Measurements from ENCODE around the gene ETV6.

Gene ETV6

GRCh38 chr12:11774821-11775220 lies 125.3 kb downstream of the ETV6 start:
- no peak for DNase-seq (ENCODE audit: low read depth, low spot score)

GRCh38 chr12:11776316-11776715 lies 126.8 kb downstream of the ETV6 start:
- DNase-seq (ENCODE audit: low read depth, low spot score), result no peak

GRCh38 chr12:11777451-11777850 lies 128.0 kb downstream of the ETV6 start:
- DNase-seq (ENCODE audit: low read depth, low spot score), result no peak

GRCh38 chr12:11777962-11778361 lies 128.5 kb downstream of the ETV6 start:
- no peak for DNase-seq (ENCODE audit: low read depth, low spot score)

GRCh38 chr12:11778713-11779685 lies 129.5 kb downstream of the ETV6 start:
- no peak for DNase-seq (ENCODE audit: low read depth, low spot score)

- no peak for DNase-seq (ENCODE audit: low read depth, low spot score)
Measured at GRCh38 chr12:11780521-11781101, 131.1 kb downstream of the ETV6 start.

- no peak for DNase-seq (ENCODE audit: low read depth, low spot score)
Measured at GRCh38 chr12:11782914-11783420, 133.5 kb downstream of the ETV6 start.

- DNase-seq (ENCODE audit: low read depth, low spot score), result no peak
Measured at GRCh38 chr12:11785712-11786111, 136.2 kb downstream of the ETV6 start.

DNA sequence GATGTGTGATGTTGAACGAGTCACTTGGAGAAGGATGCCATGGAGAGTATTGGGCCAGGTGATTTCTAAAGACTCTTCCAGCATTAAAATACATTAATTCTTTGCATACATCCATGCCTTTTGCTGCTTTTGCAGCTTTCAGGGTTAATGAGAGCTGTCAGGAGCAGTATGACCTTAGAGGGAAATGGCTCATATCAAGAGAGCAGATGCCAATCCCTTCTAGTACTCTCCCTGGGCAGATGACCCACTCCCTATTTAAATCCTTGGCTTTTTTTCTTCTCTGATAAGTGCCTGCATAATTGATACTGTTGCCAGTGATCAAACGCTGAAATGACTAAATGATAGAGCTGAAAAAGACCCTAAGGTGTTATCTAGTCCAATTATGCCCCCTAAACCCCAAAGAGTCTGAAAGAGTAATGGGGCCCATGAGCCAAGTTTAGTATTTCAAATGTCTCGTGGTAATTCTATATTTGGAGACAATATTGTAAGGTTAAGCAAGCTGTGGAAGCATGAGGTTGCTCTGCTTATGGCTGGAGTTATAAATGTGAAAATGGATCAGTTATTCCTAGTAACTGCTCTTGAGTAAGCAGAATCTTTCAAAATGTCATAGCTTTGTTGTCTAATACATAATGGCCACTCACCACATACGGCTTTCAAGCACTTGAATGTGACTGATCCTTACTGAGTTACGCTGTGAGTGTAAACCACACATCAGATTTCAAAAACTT lies 137.3 kb downstream of the ETV6 start:
- no peak for DNase-seq (ENCODE audit: low read depth, low spot score)

GRCh38 chr12:11787437-11787836 lies 138.0 kb downstream of the ETV6 start:
- no peak for DNase-seq (ENCODE audit: low read depth, low spot score)

- no peak for DNase-seq (ENCODE audit: low read depth, low spot score)
Measured at GRCh38 chr12:11787933-11788849, 138.7 kb downstream of the ETV6 start.

GRCh38 chr12:11793921-11794710 lies 144.6 kb downstream of the ETV6 start:
- no peak for DNase-seq (ENCODE audit: low read depth, low spot score)

- DNase-seq (ENCODE audit: low read depth, low spot score), result no peak
Measured at GRCh38 chr12:11794751-11795150, 145.3 kb downstream of the ETV6 start.

- no peak for DNase-seq (ENCODE audit: low read depth, low spot score)
Measured at GRCh38 chr12:11795192-11795912, 145.9 kb downstream of the ETV6 start.

GRCh38 chr12:11795913-11796459 lies 146.5 kb downstream of the ETV6 start:
- no peak for DNase-seq (ENCODE audit: low read depth, low spot score)

DNA sequence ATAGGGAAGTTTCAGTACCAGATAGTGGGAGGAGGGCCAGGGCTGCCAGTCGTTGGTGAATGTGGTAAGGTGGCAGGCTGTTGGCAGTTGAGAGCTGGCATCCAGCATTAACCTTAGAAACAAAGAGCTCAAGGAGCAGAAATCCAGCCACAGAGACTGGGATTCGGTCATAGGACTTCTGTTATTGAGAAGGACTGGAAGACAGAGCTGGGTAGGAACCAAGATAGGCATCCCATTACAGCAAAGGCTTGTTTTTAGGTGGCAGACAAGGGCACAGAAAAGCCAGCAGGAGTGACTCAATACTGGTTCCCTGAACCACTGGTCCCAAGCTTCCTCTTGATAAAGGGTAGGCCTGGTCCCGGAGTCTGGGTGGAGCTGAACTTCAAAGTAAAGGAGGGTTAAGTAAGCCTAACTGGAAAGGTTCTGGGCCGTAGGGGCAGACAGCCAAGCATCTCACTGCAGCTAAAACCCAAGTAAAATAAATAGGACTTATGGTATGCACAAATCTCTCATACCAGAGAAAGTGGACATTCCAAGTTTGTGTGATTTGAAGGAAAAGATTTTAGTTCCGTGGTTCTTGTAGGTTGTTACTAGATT lies 147.9 kb downstream of the ETV6 start:
- DNase-seq (ENCODE audit: low read depth, low spot score), result no peak

DNA sequence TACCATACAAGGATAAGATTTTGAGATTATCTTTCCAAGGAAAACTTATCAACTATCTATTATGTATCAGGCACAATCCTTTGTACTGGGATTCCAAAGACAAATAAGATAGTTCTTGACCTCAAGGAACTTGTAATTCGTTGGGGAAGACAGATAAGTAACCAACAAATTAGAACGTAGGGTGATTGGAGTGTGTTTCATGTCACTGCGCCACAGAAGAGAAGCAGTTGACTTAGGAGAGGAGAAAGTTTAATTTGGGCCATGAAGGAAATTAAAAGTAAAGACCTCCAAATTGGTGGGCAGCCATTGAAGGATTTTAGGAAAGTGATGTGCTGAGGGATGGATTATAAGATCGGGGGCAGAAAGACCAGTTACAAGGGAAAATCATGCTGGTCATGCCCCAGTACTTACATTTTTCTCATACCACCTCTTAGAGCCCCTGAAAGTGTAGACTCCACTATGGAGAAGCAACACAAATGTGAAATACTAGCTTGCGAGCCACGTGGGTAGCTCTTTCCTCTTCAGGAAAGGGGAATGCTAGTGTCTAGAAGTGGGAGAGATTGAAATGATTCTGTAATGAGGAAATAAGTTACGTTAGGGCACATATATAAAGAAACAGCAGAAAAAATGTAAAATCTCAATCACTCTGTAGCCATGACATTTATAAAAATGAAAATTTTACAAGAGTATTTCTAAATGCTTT lies 148.7 kb downstream of the ETV6 start:
- no peak for DNase-seq (ENCODE audit: low read depth, low spot score)

GRCh38 chr12:11798856-11799501 lies 149.5 kb downstream of the ETV6 start:
- DNase-seq (ENCODE audit: low read depth, low spot score), result no peak
